Activated T-cell treated with anti-CD3 and anti-CD28 coated beads, Interleukin-2, amount 50 U/mL, for 24 hours (primary cell): ENCODE results near the gene FUT8.

Experiments
- DNase-seq: peaks from one replicate; pipeline ENCODE4 v3.0.0-alpha.2; 2020
- H3K27ac Mint-ChIP-seq: 2 replicates; pipeline ENCODE4 v1.8.0; 2020; ENCODE audit warnings: mild to moderate bottlenecking, mixed read lengths
- H3K27me3 Mint-ChIP-seq: 2 replicates; pipeline ENCODE4 v1.8.0; 2020; ENCODE audit warnings: mixed read lengths
- H3K36me3 Mint-ChIP-seq: 2 replicates; pipeline ENCODE4 v1.8.0; 2020; ENCODE audit warnings: low read depth, mixed read lengths
- H3K4me1 Mint-ChIP-seq: 2 replicates; pipeline ENCODE4 v1.8.0; 2020; ENCODE audit warnings: low read depth, mixed read lengths
- H3K4me3 Mint-ChIP-seq: 2 replicates; pipeline ENCODE4 v1.8.0; 2020; ENCODE audit warnings: mild to moderate bottlenecking, moderate library complexity, mixed read lengths
- H3K9me3 Mint-ChIP-seq: 2 replicates; pipeline ENCODE4 v1.8.0; 2020; ENCODE audit warnings: mixed read lengths

FUT8 gene

GRCh38 chr14:65428691-65429090 lies 16.2 kb downstream of the FUT8 start:
- Mint-ChIP-seq H3K36me3 (peaks cover 47% of the 10 kb centered on the region), H3K9me3 (no peaks in the 10 kb centered on the region), H3K4me3 (no peak overlapping the region), H3K27ac (no peak overlapping the region), H3K27me3 (no peaks in the 10 kb centered on the region), H3K4me1 (peaks cover 62% of the 10 kb centered on the region)
- no peak for DNase-seq

GRCh38 chr14:65429757-65430156 lies 17.2 kb downstream of the FUT8 start:
- Mint-ChIP-seq H3K27me3 (no peaks in the 10 kb centered on the region), H3K36me3 (peaks cover 53% of the 10 kb centered on the region), H3K4me3 (no peak overlapping the region), H3K4me1 (peaks cover 60% of the 10 kb centered on the region), H3K27ac (no peak overlapping the region), H3K9me3 (peaks cover under 1% of the 10 kb centered on the region)
- no peak for DNase-seq

- Mint-ChIP-seq H3K9me3 (peaks cover 5% of the 10 kb centered on the region), H3K4me3 (no peak overlapping the region), H3K27me3 (no peaks in the 10 kb centered on the region), H3K4me1 (peaks cover 54% of the 10 kb centered on the region), H3K27ac (no peak overlapping the region), H3K36me3 (peaks cover 60% of the 10 kb centered on the region)
- no peak for DNase-seq
Observed at GRCh38 chr14:65431245-65431644, 18.7 kb downstream of the FUT8 start.

GRCh38 chr14:65431951-65432350 lies 19.4 kb downstream of the FUT8 start:
- no peaks in the 10 kb centered on the region for H3K27me3 Mint-ChIP-seq
- H3K4me3 Mint-ChIP-seq: no peak overlapping the region
- H3K27ac Mint-ChIP-seq: no peak overlapping the region
- peaks cover 59% of the 10 kb centered on the region for H3K36me3 Mint-ChIP-seq
- peaks cover 57% of the 10 kb centered on the region for H3K4me1 Mint-ChIP-seq
- peaks cover 5% of the 10 kb centered on the region for H3K9me3 Mint-ChIP-seq
- DNase-seq: no peak

- H3K36me3 Mint-ChIP-seq: peaks cover 58% of the 10 kb centered on the region
- DNase-seq: no peak
- H3K27me3 Mint-ChIP-seq: no peaks in the 10 kb centered on the region
- H3K4me1 Mint-ChIP-seq: peaks cover 58% of the 10 kb centered on the region
- H3K9me3 Mint-ChIP-seq: peaks cover 5% of the 10 kb centered on the region
- H3K4me3 Mint-ChIP-seq: no peak overlapping the region
- H3K27ac Mint-ChIP-seq: no peak overlapping the region
Observed at GRCh38 chr14:65432361-65432948, 19.9 kb downstream of the FUT8 start.

- H3K9me3 Mint-ChIP-seq: peaks cover 5% of the 10 kb centered on the region
- no peak overlapping the region for H3K4me3 Mint-ChIP-seq
- H3K36me3 Mint-ChIP-seq: peaks cover 59% of the 10 kb centered on the region
- peak overlapping the region; percentile 31 for H3K27ac Mint-ChIP-seq
- no peaks in the 10 kb centered on the region for H3K27me3 Mint-ChIP-seq
- no peak for DNase-seq
- peaks cover 59% of the 10 kb centered on the region for H3K4me1 Mint-ChIP-seq
Observed at GRCh38 chr14:65433157-65433556, 20.6 kb downstream of the FUT8 start.

GRCh38 chr14:65433646-65434045 lies 21.1 kb downstream of the FUT8 start:
- no peak for DNase-seq
- no peak overlapping the region for H3K27ac Mint-ChIP-seq
- peaks cover 60% of the 10 kb centered on the region for H3K4me1 Mint-ChIP-seq
- peaks cover 55% of the 10 kb centered on the region for H3K36me3 Mint-ChIP-seq
- H3K9me3 Mint-ChIP-seq: peaks cover 5% of the 10 kb centered on the region
- no peaks in the 10 kb centered on the region for H3K27me3 Mint-ChIP-seq
- no peak overlapping the region for H3K4me3 Mint-ChIP-seq

GRCh38 chr14:65434216-65434850 lies 21.8 kb downstream of the FUT8 start:
- no peak overlapping the region for H3K27ac Mint-ChIP-seq

GRCh38 chr14:65438266-65438933 lies 25.9 kb downstream of the FUT8 start:
- H3K36me3 Mint-ChIP-seq: peaks cover 39% of the 10 kb centered on the region
- peak overlapping the region; percentile 88 for H3K27ac Mint-ChIP-seq
- peaks cover 5% of the 10 kb centered on the region for H3K9me3 Mint-ChIP-seq
- H3K27me3 Mint-ChIP-seq: no peaks in the 10 kb centered on the region
- H3K4me1 Mint-ChIP-seq: peaks cover 49% of the 10 kb centered on the region
- peak overlapping the region; percentile 24 for H3K4me3 Mint-ChIP-seq
- no peak for DNase-seq

More at GRCh38 chr14:65434216-65434850, 21.8 kb downstream of the FUT8 start:
- peaks cover 60% of the 10 kb centered on the region for H3K4me1 Mint-ChIP-seq
- H3K9me3 Mint-ChIP-seq: peaks cover 5% of the 10 kb centered on the region
- H3K36me3 Mint-ChIP-seq: peaks cover 50% of the 10 kb centered on the region
- no peaks in the 10 kb centered on the region for H3K27me3 Mint-ChIP-seq
- no peak overlapping the region for H3K4me3 Mint-ChIP-seq
- DNase-seq: no peak

- Mint-ChIP-seq H3K27me3 (no peaks in the 10 kb centered on the region), H3K36me3 (peaks cover 37% of the 10 kb centered on the region), H3K9me3 (peaks cover 7% of the 10 kb centered on the region), H3K4me1 (peaks cover 49% of the 10 kb centered on the region), H3K4me3 (no peak overlapping the region), H3K27ac (peak overlapping the region; percentile 88)
- DNase-seq: no peak
Observed at GRCh38 chr14:65439117-65439516, 26.6 kb downstream of the FUT8 start.

GRCh38 chr14:65440230-65440629 lies 27.7 kb downstream of the FUT8 start:
- no peaks in the 10 kb centered on the region for H3K27me3 Mint-ChIP-seq
- H3K4me3 Mint-ChIP-seq: no peak overlapping the region
- H3K4me1 Mint-ChIP-seq: peaks cover 55% of the 10 kb centered on the region
- H3K27ac Mint-ChIP-seq: no peak overlapping the region
- H3K36me3 Mint-ChIP-seq: peaks cover 40% of the 10 kb centered on the region
- no peak for DNase-seq
- peaks cover 8% of the 10 kb centered on the region for H3K9me3 Mint-ChIP-seq

GRCh38 chr14:65444230-65444629 lies 31.7 kb downstream of the FUT8 start:
- Mint-ChIP-seq H3K36me3 (peaks cover 42% of the 10 kb centered on the region), H3K9me3 (peaks cover 6% of the 10 kb centered on the region), H3K27me3 (no peaks in the 10 kb centered on the region), H3K4me1 (peaks cover 47% of the 10 kb centered on the region), H3K27ac (peak overlapping the region; percentile 29), H3K4me3 (no peak overlapping the region)
- DNase-seq: no peak

- H3K4me1 Mint-ChIP-seq: peaks cover 48% of the 10 kb centered on the region
- H3K27ac Mint-ChIP-seq: no peak overlapping the region
- peaks cover 54% of the 10 kb centered on the region for H3K36me3 Mint-ChIP-seq
- no peaks in the 10 kb centered on the region for H3K27me3 Mint-ChIP-seq
- no peak overlapping the region for H3K4me3 Mint-ChIP-seq
- peaks cover 8% of the 10 kb centered on the region for H3K9me3 Mint-ChIP-seq
- no peak for DNase-seq
Observed at GRCh38 chr14:65446159-65446558, 33.6 kb downstream of the FUT8 start.

- peaks cover 58% of the 10 kb centered on the region for H3K4me1 Mint-ChIP-seq
- H3K27ac Mint-ChIP-seq: no peak overlapping the region
- H3K4me3 Mint-ChIP-seq: no peak overlapping the region
- H3K9me3 Mint-ChIP-seq: peaks cover 8% of the 10 kb centered on the region
- DNase-seq: no peak
- peaks cover 74% of the 10 kb centered on the region for H3K36me3 Mint-ChIP-seq
- H3K27me3 Mint-ChIP-seq: no peaks in the 10 kb centered on the region
Observed at GRCh38 chr14:65449647-65450046, 37.1 kb downstream of the FUT8 start.
